GM12865 (cell line): Measurements from ENCODE around the gene CLN5.

ENCODE experiments used
- DNase-seq: peaks from one replicate; pipeline ENCODE4 v3.0.0; 2010; ENCODE audit warnings: low read depth
- H3K4me3 ChIP-seq: 2 replicates; pipeline ENCODE4 v1.5.1; 2011; ENCODE audit warnings: mild to moderate bottlenecking, low read depth, low read length, control low read depth
- TF ChIP-seq, protein P1 (sequence below): IDR thresholded peaks from 2 replicates; pipeline ENCODE4 v1.5.1; 2011; ENCODE audit warnings: low read length, control low read depth, low read depth, inconsistent platforms; ENCODE audit not compliant: insufficient read depth; ENCODE audit errors: missing control alignments

CLN5 gene

DNA sequence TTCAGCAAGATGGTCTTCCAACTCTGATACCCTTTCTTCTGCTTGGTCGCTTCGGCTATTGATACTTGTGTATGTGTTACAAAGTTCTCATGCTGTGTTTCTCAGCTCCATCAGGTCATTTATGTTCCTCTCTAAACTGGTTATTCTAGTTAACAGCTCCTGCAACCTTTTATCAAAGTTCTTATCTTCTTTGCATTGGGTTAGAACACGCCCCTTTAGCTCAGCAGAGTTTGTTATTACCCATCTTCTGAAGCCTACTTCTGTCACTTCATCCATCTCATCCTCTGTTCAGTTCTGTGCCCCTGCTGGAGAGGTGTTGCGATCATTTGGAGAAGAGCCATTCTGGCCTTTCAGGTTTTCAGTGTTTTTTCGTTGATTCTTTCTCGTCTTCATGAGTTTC lies 24.9 kb upstream of the CLN5 start:
- DNase-seq, result no peak
- no peak overlapping the region for H3K4me3 ChIP-seq
- TF ChIP-seq, protein P1, sequence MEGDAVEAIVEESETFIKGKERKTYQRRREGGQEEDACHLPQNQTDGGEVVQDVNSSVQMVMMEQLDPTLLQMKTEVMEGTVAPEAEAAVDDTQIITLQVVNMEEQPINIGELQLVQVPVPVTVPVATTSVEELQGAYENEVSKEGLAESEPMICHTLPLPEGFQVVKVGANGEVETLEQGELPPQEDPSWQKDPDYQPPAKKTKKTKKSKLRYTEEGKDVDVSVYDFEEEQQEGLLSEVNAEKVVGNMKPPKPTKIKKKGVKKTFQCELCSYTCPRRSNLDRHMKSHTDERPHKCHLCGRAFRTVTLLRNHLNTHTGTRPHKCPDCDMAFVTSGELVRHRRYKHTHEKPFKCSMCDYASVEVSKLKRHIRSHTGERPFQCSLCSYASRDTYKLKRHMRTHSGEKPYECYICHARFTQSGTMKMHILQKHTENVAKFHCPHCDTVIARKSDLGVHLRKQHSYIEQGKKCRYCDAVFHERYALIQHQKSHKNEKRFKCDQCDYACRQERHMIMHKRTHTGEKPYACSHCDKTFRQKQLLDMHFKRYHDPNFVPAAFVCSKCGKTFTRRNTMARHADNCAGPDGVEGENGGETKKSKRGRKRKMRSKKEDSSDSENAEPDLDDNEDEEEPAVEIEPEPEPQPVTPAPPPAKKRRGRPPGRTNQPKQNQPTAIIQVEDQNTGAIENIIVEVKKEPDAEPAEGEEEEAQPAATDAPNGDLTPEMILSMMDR, result no peak

DNA sequence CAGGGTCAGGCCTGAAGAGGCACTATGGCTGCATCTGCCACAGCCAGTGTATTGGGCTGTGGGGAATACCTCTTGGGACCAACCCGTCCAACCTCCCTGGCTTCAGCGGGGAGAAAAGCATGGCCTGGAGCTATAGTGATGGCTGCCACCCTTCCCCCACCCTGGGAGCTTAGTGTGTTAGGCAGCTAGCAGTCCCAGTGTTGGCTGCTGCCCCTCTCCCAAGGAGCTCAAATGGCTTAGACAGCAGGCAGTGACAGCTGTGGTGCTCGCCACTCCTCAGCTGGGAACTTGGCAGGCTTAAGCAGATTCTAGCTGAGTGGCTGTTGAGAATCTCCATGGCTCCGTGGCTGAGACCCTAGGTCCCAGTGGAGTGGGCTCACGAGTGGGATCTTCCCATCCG lies 23.8 kb upstream of the CLN5 start:
- no peak for DNase-seq
- H3K4me3 ChIP-seq, result no peak overlapping the region
- TF ChIP-seq, protein P1, result no peak

DNA sequence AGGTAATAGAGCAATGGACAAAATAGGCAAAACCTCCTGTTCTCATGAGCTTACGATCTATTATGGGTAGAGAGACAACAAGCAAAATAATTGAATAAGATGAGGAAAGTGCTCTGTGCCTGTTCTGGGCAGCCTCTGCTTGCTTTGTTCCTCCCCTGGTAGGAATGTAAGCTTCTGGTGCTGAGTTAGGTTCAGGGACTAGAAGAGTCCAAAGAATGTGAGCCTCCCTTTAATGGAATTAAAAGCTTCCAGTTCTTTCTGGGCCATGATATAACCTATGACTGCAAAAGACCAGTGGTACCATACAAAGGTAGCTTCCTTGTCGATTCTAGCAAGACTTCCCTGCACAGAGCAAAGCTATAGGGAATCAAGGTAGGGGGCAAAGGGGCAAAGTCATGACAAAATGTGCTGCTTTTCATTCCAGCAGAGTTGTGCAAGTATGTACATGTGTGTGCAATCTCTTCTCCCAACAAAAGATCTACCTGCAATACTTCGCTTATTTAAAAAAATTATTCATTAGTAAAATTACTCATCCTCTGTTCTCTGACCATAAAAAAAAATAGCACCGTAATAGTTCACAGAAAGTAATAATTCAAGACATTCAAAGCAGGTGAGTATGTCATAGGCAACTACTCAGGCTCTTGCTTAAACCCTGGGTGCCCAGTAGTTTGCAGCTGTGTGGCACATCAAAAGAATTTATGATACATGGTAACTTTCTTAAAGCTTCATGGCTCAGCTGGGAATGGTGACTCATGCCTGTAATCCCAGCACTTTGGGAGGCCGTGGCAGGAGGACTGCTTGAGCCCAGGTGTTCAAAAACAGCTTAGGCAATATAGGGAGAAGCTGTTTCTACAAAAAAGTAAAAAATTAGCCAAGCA lies 22.2 kb upstream of the CLN5 start:
- DNase-seq, result no peak
- no peak overlapping the region for H3K4me3 ChIP-seq
- TF ChIP-seq, protein P1, result no peak

DNA sequence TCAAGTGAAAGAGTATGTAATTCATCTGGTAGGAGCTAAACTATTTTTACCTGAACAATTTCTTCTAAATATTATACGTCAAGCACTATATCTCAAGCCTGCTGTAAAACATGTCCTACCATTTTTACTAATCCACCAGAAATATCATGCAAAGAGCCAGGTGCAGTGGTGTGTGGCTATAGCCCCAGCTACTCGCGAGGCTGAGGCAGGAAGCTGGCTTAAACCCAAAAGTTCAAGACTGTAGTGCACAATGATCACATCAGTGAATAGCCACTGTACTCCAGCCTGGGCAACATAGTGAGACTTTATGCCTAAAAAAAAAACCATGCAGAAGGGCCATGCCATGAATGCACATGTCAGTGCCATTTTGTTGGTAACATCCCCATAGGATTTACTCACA lies 20.7 kb upstream of the CLN5 start:
- peak; percentile 13 for DNase-seq
- H3K4me3 ChIP-seq, result no peak overlapping the region
- TF ChIP-seq, protein P1, result no peak

DNA sequence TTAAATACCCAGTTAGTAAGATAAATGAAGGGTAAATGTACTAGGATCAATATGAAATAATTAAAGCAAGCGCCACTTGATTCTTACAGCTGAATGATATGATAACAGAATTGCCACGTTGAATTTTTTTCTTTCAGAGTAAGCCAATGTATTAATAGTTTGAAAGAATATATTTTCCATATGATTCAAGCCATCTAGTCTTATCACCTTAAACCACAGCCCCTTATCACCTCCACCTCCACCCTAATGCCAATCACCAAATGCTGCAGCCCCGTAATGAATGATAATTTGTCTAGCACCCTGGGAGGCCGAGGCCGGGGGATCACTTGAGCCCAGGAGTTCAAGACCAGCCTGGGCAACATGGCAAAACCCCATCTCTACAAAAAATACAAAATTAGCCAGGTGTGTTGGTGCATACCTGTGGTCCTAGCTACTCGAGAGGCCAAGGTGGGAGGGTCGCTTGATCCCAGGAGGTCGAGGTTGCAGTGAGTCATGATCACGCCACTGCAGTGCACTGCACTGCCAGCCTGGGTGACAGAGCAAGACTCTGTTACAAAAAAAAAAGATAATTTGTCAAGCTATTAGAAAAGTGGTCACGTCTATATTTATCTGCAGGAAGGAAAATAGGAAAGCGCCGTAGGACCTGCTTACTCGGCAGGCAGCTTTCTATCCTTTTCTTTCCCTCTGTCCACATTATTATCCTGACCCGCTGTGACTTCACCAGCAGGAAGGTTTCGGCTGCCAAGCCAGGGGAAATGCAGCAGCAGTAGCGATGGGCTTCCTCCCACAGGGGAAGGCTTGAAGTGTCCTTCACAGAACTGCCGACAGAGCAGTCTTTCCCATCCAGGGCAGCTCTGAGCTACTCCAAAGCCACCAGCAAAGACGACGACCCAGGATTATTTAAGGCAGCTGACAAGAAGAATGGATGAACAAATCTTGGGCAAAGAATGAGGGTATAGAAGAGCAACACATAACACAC lies 19.7 kb upstream of the CLN5 start:
- DNase-seq, result no peak
- H3K4me3 ChIP-seq, result no peak overlapping the region
- TF ChIP-seq, protein P1, result no peak

DNA sequence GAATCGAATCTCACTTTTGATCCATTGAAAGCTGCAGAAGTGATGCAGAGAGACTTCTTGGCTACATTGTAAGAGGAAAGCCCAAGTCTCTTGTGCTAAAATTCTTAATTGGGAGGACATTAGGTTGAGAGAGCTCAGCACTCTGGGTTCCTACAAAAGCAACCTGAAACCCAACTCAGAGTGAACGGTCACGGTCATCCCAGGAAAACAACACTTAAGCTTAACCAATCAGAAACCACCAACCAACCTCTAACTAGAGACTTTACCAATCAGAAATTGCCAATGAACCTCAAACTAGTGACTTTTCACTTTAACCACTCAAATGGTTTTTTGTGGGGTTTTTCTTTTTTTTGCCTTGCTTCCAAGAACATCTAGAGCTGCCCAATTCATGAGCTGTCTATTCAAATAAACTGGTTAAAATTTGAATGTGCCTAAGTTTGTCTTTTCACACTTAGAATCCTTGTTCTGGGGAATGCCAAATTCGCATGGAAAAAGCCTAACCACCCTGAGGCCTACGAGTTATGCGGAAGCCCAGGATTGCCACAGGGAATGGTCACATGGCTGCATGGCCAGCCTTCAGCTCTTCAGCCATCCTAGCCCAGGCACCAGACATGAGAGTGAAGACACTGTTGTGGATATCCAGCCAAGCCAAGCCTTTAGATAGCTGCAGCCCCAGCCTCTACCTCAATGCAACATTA lies 17.8 kb upstream of the CLN5 start:
- TF ChIP-seq, protein P1, result no peak
- H3K4me3 ChIP-seq, result no peak overlapping the region
- no peak for DNase-seq
